Activated CD4-positive, alpha-beta T cell treated with anti-CD3 and anti-CD28 coated beads, Interleukin-2, Interleukin-6, amounts not matched to agents 100 ng/mL and 50 ng/mL, durations not matched to agents 16 hours and 8 hours (primary cell): ENCODE results near the gene BST1.
A peak's percentile ranks its signal among the peaks of the same experiment; 100 is the strongest.

Experiments used
- DNase-seq: peaks from one replicate; pipeline ENCODE4 v3.0.0-alpha.2; 2020

The BST1 gene

GRCh38 chr4:15702941-15703403, at the start of gene BST1:
TSS of gene BST1 (plus strand) at chr4:15703065. CDS start at chr4:15703145, 80 bp downstream.
- DNase-seq = peak; percentile 51

GRCh38 chr4:15653420-15653819, 49.4 kb upstream of the BST1 start:
- no peak for DNase-seq

DNA sequence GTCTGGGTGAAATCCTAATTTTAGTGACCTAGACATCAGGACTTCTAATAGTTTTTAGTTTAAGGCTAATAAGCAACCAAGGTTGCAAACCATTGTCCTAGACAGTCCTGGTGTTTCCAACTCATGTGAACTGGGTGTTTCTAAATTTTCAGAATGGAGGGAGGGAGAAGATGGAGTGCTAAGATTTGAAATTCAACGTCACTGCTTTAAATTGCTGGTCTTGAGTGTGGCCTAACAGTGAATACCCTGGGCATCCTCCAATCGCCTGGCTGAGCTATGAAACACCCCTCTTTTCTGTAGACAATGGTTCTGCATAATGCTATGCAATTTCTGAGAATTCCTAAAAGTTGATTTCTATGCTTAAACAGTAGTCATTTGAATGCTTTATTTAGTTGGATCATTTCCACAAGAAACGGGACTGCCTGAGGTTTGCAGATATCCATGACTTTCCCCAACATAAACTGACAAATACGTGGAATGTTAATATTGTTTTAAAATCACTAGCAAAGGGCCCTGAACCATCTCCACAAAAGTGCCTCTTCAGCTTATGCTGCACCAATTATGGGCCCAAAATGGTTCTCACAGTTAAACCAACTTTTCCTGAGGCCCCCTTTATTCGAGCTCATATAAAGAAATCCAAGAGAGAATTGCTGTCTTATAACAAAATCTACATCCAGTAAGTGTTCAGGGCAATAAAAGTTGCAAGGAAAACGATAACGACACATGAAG, 48.8 kb upstream of the BST1 start:
- DNase-seq = peak; percentile 56

GRCh38 chr4:15654593-15655222, 48.2 kb upstream of the BST1 start:
- DNase-seq = peak; percentile 46

DNA sequence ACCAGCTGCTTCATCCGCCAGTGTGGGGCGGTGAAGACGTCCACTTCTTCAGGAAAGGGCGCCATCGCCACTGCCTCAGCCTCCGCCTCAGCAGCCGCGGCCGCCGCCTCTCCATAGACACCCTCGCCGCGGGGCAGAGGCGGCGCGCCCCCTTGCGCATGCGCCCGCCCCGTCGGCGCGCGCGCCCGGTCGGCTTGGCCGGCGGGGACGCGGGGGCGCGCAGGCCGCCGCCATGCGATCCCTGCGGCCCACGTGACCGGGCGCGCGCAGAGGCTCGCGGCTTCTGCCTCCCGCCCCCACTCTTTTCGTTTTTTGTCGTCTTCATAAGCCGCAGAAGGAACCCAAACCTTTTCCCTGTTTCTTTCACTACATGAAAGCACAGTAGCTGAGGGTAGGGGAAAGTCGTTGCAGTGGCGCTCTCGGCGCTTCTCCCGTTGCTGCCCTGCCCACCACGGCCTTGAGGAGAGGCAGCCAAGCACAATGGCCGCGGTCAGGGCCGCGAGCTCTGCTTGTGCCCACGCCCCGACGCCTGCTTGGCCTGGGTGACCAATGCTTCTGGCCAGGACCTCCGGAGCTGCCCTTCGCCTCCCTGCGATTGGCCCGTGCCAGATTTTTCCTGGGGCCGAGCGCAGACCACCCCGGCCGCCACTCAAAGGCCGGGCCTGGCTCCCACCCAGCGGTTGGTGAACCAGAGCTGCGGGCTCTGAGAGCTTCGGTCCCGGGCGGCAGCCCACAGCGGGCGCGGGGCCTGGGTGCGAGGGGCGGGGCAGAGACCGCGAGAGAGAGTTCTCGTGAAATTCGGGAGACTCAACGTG, 47.4 kb upstream of the BST1 start, which contains the start of gene FBXL5:
Gene FBXL5 (minus strand): TSS at position 135 of the 815 bp plus-strand sequence. CDS start 70 bp downstream, at position 65.
- DNase-seq = peak; percentile 88

GRCh38 chr4:15656038-15656470, 46.8 kb upstream of the BST1 start:
- DNase-seq = no peak

DNA sequence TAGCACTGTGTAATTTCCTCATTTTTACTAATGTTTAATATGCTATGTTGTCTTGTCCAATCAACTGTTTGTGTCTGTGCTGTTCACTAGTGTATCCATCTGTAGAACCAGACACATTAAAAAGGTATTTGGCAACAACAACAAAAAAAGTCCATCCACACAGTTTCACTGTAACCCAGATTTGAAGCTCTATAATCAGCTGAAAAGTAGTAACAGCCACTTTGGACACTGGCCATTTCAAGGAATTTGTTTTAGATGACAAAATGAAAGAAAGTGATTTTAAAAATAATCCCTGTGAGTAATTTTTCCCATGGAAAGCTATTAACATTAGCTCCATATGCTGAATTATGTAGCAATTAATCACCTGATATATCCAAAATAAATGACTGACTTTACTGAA, 45.5 kb upstream of the BST1 start:
- no peak for DNase-seq

DNA sequence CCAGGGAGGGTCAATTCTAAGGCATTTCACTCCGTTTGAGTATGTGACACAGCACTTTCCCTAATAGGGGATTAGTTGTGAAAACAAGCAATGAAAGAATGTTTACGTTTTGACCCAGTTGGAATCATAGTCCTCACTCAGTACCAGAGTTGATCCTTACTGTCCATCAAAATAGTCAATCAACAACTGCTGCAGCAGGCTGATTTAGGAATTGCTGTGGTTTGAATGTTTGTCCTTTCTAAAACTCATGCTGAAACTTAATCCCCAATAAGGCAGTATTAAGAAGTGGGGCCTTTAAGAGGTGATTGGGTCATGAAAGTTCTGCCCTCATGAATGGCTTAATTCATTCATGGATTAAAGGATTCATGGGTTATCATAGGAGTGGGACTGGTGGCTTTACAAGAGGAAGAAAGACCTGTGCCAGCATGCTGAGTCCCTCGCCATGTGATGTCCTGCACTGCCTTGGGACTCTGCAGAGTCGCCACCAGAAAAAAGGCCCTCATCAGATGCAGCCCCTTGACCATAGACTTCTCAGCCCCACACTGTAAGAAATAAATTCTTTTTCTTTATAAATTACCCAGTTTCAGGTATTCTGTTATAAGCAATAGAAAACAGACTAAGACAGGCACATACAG, 44.6 kb upstream of the BST1 start:
- DNase-seq = no peak

GRCh38 chr4:15658781-15659180, 44.1 kb upstream of the BST1 start:
- no peak for DNase-seq

GRCh38 chr4:15659768-15660570, 42.9 kb upstream of the BST1 start:
- DNase-seq = peak; percentile 47

DNA sequence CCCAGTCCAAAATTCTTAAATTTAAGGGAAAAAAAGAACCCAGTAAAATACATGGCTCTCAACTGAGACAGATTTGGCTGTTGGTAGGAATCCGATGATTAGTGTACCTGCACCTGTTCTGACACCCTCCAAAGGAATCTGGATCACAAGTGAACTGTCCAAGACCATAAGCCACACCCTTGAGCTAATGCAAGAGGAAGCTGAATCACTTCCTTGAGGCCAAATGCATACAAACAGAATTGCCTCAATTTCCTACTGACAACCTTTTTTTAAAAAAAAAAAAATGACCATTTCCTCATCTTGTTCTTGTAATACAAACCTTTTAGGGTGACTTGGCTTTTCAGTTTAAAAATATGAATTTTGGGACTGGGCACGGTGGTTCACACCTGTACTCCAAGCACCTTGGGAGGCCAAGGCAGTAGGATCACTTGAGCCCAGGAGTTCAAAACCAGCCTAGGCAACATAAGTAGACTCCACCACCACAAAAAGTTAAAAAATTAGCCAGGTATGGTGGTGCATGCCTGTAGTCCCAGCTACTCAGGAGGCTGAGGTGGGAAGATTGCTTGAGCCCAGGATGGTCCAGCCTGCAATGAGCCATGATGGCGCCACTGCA, 37.0 kb upstream of the BST1 start:
- DNase-seq = peak; percentile 24

DNA sequence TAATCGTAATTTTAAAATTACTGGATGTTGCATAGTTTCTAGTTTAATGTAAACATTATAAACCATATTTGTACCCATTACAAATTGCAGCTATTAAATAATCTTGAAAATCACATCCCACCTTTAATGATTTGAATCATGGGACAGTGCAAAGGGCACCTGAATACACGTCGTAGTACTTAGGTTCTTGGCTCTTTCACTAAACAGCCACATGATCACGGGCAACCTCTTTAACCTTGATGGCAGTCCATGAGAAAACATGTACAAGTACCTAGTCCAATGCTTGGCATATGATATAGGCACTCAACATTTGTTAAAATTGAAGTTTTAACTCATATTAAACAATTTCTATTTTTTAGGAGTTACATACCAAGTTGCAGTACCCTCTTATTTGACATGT, 35.9 kb upstream of the BST1 start:
- DNase-seq = no peak

DNA sequence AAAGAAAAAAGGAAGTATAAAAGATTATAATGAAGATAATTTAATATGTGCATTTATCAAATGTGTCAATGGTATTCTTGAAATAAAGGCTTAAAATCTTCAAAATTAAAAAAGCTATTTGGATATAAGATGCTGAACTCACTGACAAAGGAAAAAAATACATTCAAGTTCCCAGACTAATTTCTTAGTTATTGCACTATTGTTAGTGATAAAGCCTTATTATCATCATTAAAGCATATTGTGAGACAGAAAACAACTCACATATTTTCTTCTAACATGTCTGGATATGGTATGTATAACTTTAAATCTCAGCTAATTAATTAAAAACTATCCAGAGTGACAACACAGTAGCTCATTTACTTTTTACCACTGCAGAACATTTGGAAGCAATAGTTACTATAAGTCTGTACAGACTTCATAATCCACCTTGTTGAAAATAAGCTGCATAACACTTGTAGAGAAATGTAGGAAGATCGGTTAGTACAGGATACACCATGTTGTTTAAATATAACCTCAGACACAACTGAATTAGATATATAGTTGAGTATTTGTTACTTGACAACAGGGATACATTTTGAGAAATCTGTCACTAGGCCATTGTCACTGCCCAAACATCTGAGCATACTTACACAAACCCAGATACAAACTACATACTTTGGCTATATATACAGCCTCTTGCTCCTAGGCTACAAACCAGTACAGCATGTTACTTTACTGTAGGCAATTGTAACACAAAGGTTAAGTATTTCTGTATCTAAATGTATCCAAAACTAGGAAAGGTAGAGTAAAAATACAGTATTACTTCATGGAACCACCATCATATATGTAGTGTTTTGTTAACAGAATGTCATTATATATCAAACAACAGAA, 34.1 kb upstream of the BST1 start:
- DNase-seq = no peak

- DNase-seq = no peak
These were observed 32.3 kb upstream of the BST1 start for GRCh38 chr4:15670576-15670975.

DNA sequence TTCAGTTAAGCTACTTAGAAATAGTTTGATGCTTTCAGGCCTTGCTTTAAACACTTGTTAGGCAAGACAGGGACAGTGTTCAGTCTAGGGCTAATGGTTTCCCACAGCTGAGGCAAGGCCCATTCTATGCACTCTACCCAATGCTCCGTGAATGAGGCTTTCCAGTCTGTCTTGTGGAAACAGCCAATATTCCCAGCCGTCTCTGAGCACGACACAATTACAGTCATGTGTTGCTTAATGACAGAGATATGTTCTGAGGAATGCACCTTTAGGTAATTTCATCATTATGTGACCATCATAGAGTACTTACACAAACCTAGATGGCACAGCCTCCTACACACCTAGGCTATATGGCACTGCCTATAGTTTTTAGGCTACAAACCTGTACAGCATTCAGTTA, 30.8 kb upstream of the BST1 start:
- DNase-seq = no peak

DNA sequence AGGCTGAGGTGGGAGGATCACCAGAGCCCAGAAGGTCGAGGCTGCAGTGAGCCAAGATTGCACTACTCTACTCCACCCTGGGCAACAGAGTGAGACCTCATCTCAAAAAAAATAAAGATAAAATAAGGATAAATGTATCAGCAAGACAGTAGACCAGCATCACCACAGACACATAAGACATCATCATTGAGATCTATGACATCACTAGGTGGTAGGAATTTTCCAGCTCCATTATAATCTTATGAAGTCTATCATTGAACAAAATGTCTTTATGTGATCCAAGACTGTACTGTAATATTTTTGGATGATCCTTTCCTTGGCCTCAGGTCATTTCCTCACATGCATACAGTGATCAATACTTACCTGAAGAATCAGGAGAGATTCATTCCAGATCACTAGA, 29.5 kb upstream of the BST1 start:
- DNase-seq = no peak

- no peak for DNase-seq
These were observed 28.8 kb upstream of the BST1 start for GRCh38 chr4:15674046-15674445.

- no peak for DNase-seq
These were observed 27.9 kb upstream of the BST1 start for GRCh38 chr4:15674926-15675325.

- no peak for DNase-seq
These were observed 27.5 kb upstream of the BST1 start for GRCh38 chr4:15675356-15675755.

DNA sequence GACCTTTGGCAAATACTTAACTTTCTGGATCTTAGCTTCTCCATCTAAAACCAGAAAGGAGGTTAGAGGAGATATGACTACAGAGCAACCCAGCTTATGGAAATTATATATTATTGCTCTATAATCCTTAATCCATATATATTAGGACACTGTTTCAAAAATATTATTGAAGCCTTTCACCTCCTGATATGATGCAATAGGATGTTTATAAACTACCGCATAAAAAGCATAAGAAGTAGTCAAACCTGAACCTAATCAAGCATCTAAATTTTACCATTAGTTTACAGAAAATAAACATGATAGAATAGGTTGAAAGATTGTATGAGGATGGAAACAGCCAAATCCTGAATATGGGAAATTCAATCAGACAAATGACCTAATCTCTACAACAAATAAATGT, 26.8 kb upstream of the BST1 start:
- DNase-seq = no peak

DNA sequence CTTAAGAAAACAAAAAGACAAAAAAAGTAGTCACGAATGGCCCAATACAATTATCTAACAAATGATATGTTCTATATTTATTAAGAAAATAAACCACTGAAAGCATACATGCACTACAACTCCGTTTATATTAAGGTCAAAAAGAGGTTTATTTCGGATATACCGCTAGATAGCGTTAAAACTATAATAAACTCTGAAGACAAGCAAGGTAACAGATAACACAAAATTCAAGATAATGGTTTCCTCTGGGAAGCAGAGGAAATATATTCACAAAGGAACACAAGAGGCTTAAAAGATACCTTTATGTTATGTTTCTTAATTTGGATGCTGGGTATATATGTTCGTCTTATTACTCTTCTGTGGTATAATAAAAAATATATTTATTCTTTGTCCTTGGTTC, 26.0 kb upstream of the BST1 start:
- DNase-seq = no peak
